Stimulated activated CD4-positive, alpha-beta T cell treated with anti-CD3 and anti-CD28 coated beads, Interleukin-4, amount 100 ng/mL, for 4 hours (primary cell): ENCODE results near the gene ARMC9.
"Not testable (repeated sequence)": the region's sequence is repeated elsewhere in the genome, so short reads cannot be mapped to it uniquely, and the experiment has no call there.

ENCODE experiments used
- DNase-seq, 2 experiments: peaks; one replicate each; pipeline ENCODE4 v3.0.0-alpha.2; 2020

Gene ARMC9

GRCh38 chr2:231387904-231388724, 189.7 kb downstream of the ARMC9 start:
- DNase-seq: no peak

GRCh38 chr2:231388725-231389346, 190.4 kb downstream of the ARMC9 start:
- DNase-seq: no peak

GRCh38 chr2:231390667-231391066, 192.2 kb downstream of the ARMC9 start:
- no peak for DNase-seq

- DNase-seq: no peak
Observed at GRCh38 chr2:231391981-231392380, 193.6 kb downstream of the ARMC9 start.

- no peak for DNase-seq
Observed at GRCh38 chr2:231392431-231393148, 194.2 kb downstream of the ARMC9 start.

GRCh38 chr2:231393149-231394131, 195.0 kb downstream of the ARMC9 start:
- DNase-seq: no peak

GRCh38 chr2:231394211-231395141, 196.0 kb downstream of the ARMC9 start:
- DNase-seq: no peak

- no peak for DNase-seq
Observed at GRCh38 chr2:231395188-231396057, 197.0 kb downstream of the ARMC9 start, which contains the start of gene B3GNT7. TSS of gene B3GNT7 (plus strand) at chr2:231395710. CDS start at chr2:231395804, 94 bp downstream.

- DNase-seq: no peak
Observed at GRCh38 chr2:231396058-231396821, 197.8 kb downstream of the ARMC9 start.

- no peak for DNase-seq
Observed at GRCh38 chr2:231397011-231397927, 198.8 kb downstream of the ARMC9 start.

GRCh38 chr2:231397928-231398294, 199.5 kb downstream of the ARMC9 start:
- DNase-seq: no peak

GRCh38 chr2:231398585-231398984, 200.2 kb downstream of the ARMC9 start:
- DNase-seq: no peak

GRCh38 chr2:231399046-231399852, 200.8 kb downstream of the ARMC9 start:
- no peak for DNase-seq

- no peak for DNase-seq
Observed at GRCh38 chr2:231399853-231400680, 201.6 kb downstream of the ARMC9 start.

GRCh38 chr2:231400681-231401080, 202.2 kb downstream of the ARMC9 start:
- DNase-seq: not testable (repeated sequence)

GRCh38 chr2:231401101-231401500, 202.7 kb downstream of the ARMC9 start:
- not testable (repeated sequence) for DNase-seq
